Pons (tissue), 1 donor: ENCODE results near the gene SDC3.

Experiments used
- DNase-seq: peaks from one replicate; pipeline ENCODE4 v3.0.0-alpha.2; 2016; ENCODE audit warnings: low spot score

SDC3 gene

GRCh38 chr1:30848130-30848529 lies 60.4 kb downstream of the SDC3 start:
- no peak for DNase-seq

- DNase-seq = peak; percentile 92
Measured at GRCh38 chr1:30847358-30847972, 61.1 kb downstream of the SDC3 start.

GRCh38 chr1:30846587-30846986 lies 62.0 kb downstream of the SDC3 start:
- no peak for DNase-seq

GRCh38 chr1:30845904-30846290 lies 62.7 kb downstream of the SDC3 start:
- DNase-seq = no peak

- DNase-seq = no peak
Measured at GRCh38 chr1:30845237-30845903, 63.2 kb downstream of the SDC3 start.

- DNase-seq = no peak
Measured at GRCh38 chr1:30844631-30845030, 63.9 kb downstream of the SDC3 start.

GRCh38 chr1:30842697-30843354 lies 65.7 kb downstream of the SDC3 start:
- no peak for DNase-seq

GRCh38 chr1:30840904-30841598 lies 67.5 kb downstream of the SDC3 start:
- DNase-seq = no peak

GRCh38 chr1:30839827-30840359 lies 68.7 kb downstream of the SDC3 start:
- DNase-seq = no peak

GRCh38 chr1:30838996-30839395 lies 69.6 kb downstream of the SDC3 start:
- DNase-seq = no peak

GRCh38 chr1:30837653-30838052 lies 70.9 kb downstream of the SDC3 start:
- no peak for DNase-seq

GRCh38 chr1:30834253-30834652 lies 74.3 kb downstream of the SDC3 start:
- no peak for DNase-seq

GRCh38 chr1:30830537-30830936 lies 78.0 kb downstream of the SDC3 start:
- no peak for DNase-seq

GRCh38 chr1:30829889-30830288 lies 78.7 kb downstream of the SDC3 start:
- DNase-seq = no peak

- DNase-seq = no peak
Measured at GRCh38 chr1:30824736-30825429, 83.7 kb downstream of the SDC3 start.

GRCh38 chr1:30823969-30824735 lies 84.4 kb downstream of the SDC3 start:
- peak; percentile 97 for DNase-seq

GRCh38 chr1:30823627-30823968 lies 85.0 kb downstream of the SDC3 start:
- DNase-seq = no peak

- DNase-seq = no peak
Measured at GRCh38 chr1:30822966-30823581, 85.5 kb downstream of the SDC3 start.

- no peak for DNase-seq
Measured at GRCh38 chr1:30822006-30822405, 86.6 kb downstream of the SDC3 start.

GRCh38 chr1:30820299-30820698 lies 88.3 kb downstream of the SDC3 start:
- peak; percentile 49 for DNase-seq
